Natural killer cell (primary cell): ENCODE data around the gene GRIK1. TPM values are rescaled to one million over a fixed set of nuclear protein-coding genes. Genes with fewer than 3 reads are reported as not detected.

Source experiments
- ATAC-seq, 3 donors: fragments of 150-1000 bp in 2 of 3; fragments of 200-7000 bp in 1 of 3; cut with Tn5 transposase; 1 replicate in 1 of 3; 2 replicates in 2 of 3; pipeline ENCODE4 v1.10.0; 2021; ENCODE audit warnings: mild to moderate bottlenecking in 2 of 3, moderate library complexity in 2 of 3
- DNase-seq, 2 donors: peaks; one replicate each; pipeline versions ENCODE4 v3.0.0 to v3.0.0-alpha.2; 2013 to 2021; ENCODE audit warnings: mixed read lengths in 1 of 2
- H3K27ac ChIP-seq: one replicate; pipeline ENCODE4 v1.5.1; 2013; ENCODE audit warnings: mild to moderate bottlenecking, low read length
- H3K27me3 ChIP-seq: one replicate; pipeline ENCODE4 v1.6.1; 2013; ENCODE audit warnings: low read length; ENCODE audit not compliant: control insufficient read depth, insufficient read depth
- H3K36me3 ChIP-seq: one replicate; pipeline ENCODE4 v1.6.1; 2013; ENCODE audit warnings: low read length; ENCODE audit not compliant: control insufficient read depth, insufficient read depth
- H3K4me1 ChIP-seq: one replicate; pipeline ENCODE4 v1.6.1; 2013; ENCODE audit warnings: low read length; ENCODE audit not compliant: control insufficient read depth, insufficient read depth
- H3K4me3 ChIP-seq: one replicate; pipeline ENCODE4 v1.5.1; 2013; ENCODE audit warnings: low read length
- H3K9me3 ChIP-seq: one replicate; pipeline ENCODE4 v1.6.1; 2013; ENCODE audit warnings: low read length; ENCODE audit not compliant: control insufficient read depth, insufficient read depth
- H3K27ac Mint-ChIP-seq, 2 donors: one replicate each; pipeline ENCODE4 v1.8.0; 2022; ENCODE audit warnings: mild to moderate bottlenecking in 2 of 2, mixed read lengths in 2 of 2, moderate library complexity in 1 of 2
- H3K27me3 Mint-ChIP-seq, 2 donors: one replicate each; pipeline ENCODE4 v1.8.0; 2022; ENCODE audit warnings: low read depth in 2 of 2, mixed read lengths in 2 of 2
- H3K36me3 Mint-ChIP-seq: one replicate; pipeline ENCODE4 v1.8.0; 2022; ENCODE audit warnings: mixed read lengths
- H3K4me1 Mint-ChIP-seq, 2 donors: one replicate each; pipeline ENCODE4 v1.8.0; 2022; ENCODE audit warnings: mixed read lengths in 2 of 2
- H3K4me3 Mint-ChIP-seq: one replicate; pipeline ENCODE4 v1.8.0; 2022; ENCODE audit warnings: mild to moderate bottlenecking, moderate library complexity, mixed read lengths
- H3K9me3 Mint-ChIP-seq, 2 donors: one replicate each; pipeline ENCODE4 v1.8.0; 2022; ENCODE audit warnings: mixed read lengths in 2 of 2
- CTCF ChIP-seq: fragments of 200-600 bp; IDR thresholded peaks from one replicate; pipeline ENCODE4 v1.8.0; 2022; ENCODE audit warnings: antibody characterized with exemption
- WGBS: methylation state at CpG from one replicate; pipeline ENCODE4 v1.1.7; 2013; ENCODE audit warnings: missing lambda C conversion rate; ENCODE audit not compliant: insufficient coverage; 5-methylcytosine and 5-hydroxymethylcytosine counted together
- intact Hi-C: fragments of 100-400 bp; cut with micrococcal nuclease; formaldehyde crosslinking; loops from one replicate; pipeline ENCODE4 v1.14.2; 2022
- total RNA-seq, 4 donors: library from RNA; stranded (reverse); fragments of 120-200 nt in 1 of 4; gene quantifications; one replicate each; pipeline versions ENCODE4 v1.2.3 to v1.2.4, GENCODE V29; 2013 to 2022

The GRIK1 gene
- total RNA-seq, 3 donors from 2014 or later (not counting 1 experiment from before 2014, with no cell fraction given) = not detected

GRCh38 chr21:29854795-29855194 lies 85.0 kb downstream of the GRIK1 start:
- H3K27ac ChIP-seq = no peak overlapping the region
- no peak overlapping the region for H3K4me3 ChIP-seq
- H3K9me3 ChIP-seq = no peaks in the 10 kb centered on the region
- ATAC-seq = no peak
- H3K27me3 ChIP-seq = no peaks in the 10 kb centered on the region
- no peak overlapping the region for H3K27ac Mint-ChIP-seq
- H3K36me3 ChIP-seq = no peaks in the 10 kb centered on the region
- TF ChIP-seq CTCF = no peak
- no peaks in the 10 kb centered on the region for H3K36me3 Mint-ChIP-seq
- H3K4me3 Mint-ChIP-seq = no peak overlapping the region
- no peaks in the 10 kb centered on the region for H3K27me3 Mint-ChIP-seq
- H3K9me3 Mint-ChIP-seq = peaks cover 2 to 4% of the 10 kb centered on the region in 2 donors
- H3K4me1 ChIP-seq = no peaks in the 10 kb centered on the region
- 94% methylated on average over 1 of the region's 1 CpG for WGBS
- H3K4me1 Mint-ChIP-seq = no peaks in the 10 kb centered on the region
- DNase-seq = no peak
- intact Hi-C loops = no loop called here

- no peaks in the 10 kb centered on the region for H3K27me3 Mint-ChIP-seq
- no peaks in the 10 kb centered on the region for H3K4me1 Mint-ChIP-seq
- DNase-seq = no peak
- TF ChIP-seq CTCF = no peak
- no peak overlapping the region for H3K27ac Mint-ChIP-seq
- no peak for ATAC-seq
- Histone ChIP-seq H3K27me3 (no peaks in the 10 kb centered on the region), H3K36me3 (no peaks in the 10 kb centered on the region), H3K4me3 (no peak overlapping the region), H3K9me3 (no peaks in the 10 kb centered on the region), H3K27ac (no peak overlapping the region), H3K4me1 (no peaks in the 10 kb centered on the region)
- H3K9me3 Mint-ChIP-seq = peaks cover 2% of the 10 kb centered on the region in 2 donors
- no peak overlapping the region for H3K4me3 Mint-ChIP-seq
- no peaks in the 10 kb centered on the region for H3K36me3 Mint-ChIP-seq
- WGBS = 58% methylated on average over 3 of the region's 3 CpGs
- intact Hi-C loops = no loop called here
Measured at GRCh38 chr21:29851611-29852010, 88.2 kb downstream of the GRIK1 start.

GRCh38 chr21:29849735-29850176 lies 90.0 kb downstream of the GRIK1 start:
- H3K27ac ChIP-seq = no peak overlapping the region
- no peaks in the 10 kb centered on the region for H3K27me3 Mint-ChIP-seq
- no peaks in the 10 kb centered on the region for H3K9me3 ChIP-seq
- no peaks in the 10 kb centered on the region for H3K36me3 ChIP-seq
- no peak overlapping the region for H3K4me3 ChIP-seq
- H3K27me3 ChIP-seq = no peaks in the 10 kb centered on the region
- H3K27ac Mint-ChIP-seq = no peak overlapping the region
- H3K4me1 ChIP-seq = no peaks in the 10 kb centered on the region
- 40% methylated on average over 6 of the region's 6 CpGs for WGBS
- no peak overlapping the region for H3K4me3 Mint-ChIP-seq
- peaks cover 2% of the 10 kb centered on the region in 2 donors for H3K9me3 Mint-ChIP-seq
- intact Hi-C loops = loop anchor here (5.0 kb wide), 1 partner anchor 757 kb away; no protein-coding TSS in a partner anchor
- no peaks in the 10 kb centered on the region for H3K36me3 Mint-ChIP-seq
- H3K4me1 Mint-ChIP-seq = no peaks in the 10 kb centered on the region
- ATAC-seq = peak; percentile 54 to 74 (median 54)
- DNase-seq = peak in 1 of 2 donors; percentile 64
- TF ChIP-seq CTCF = peak; percentile 33

- Histone ChIP-seq H3K36me3 (no peaks in the 10 kb centered on the region), H3K27me3 (no peaks in the 10 kb centered on the region), H3K9me3 (no peaks in the 10 kb centered on the region), H3K27ac (no peak overlapping the region), H3K4me1 (no peaks in the 10 kb centered on the region), H3K4me3 (no peak overlapping the region)
- intact Hi-C loops = no loop called here
- DNase-seq (no peak), ATAC-seq (no peak)
- Mint-ChIP-seq H3K4me3 (no peak overlapping the region), H3K27me3 (no peaks in the 10 kb centered on the region), H3K36me3 (no peaks in the 10 kb centered on the region), H3K9me3 (peaks cover 2 to 3% of the 10 kb centered on the region in 2 donors), H3K27ac (no peak overlapping the region), H3K4me1 (no peaks in the 10 kb centered on the region)
- WGBS = 91% methylated on average over 3 of the region's 3 CpGs
- no peak for TF ChIP-seq CTCF
Measured at GRCh38 chr21:29843804-29844203, 96.0 kb downstream of the GRIK1 start.
